NCI-H748 treated with DMSO at 0.1 percent for 48 hours (cell line): ENCODE results near the gene AXIN2.
"Not testable (repeated sequence)": the region's sequence is repeated elsewhere in the genome, so short reads cannot be mapped to it uniquely, and the experiment has no call there.

Source experiments
- DNase-seq: peaks from one replicate; lab custom pipeline; 2025; lab: John Stamatoyannopoulos, UW

The AXIN2 gene

DNA sequence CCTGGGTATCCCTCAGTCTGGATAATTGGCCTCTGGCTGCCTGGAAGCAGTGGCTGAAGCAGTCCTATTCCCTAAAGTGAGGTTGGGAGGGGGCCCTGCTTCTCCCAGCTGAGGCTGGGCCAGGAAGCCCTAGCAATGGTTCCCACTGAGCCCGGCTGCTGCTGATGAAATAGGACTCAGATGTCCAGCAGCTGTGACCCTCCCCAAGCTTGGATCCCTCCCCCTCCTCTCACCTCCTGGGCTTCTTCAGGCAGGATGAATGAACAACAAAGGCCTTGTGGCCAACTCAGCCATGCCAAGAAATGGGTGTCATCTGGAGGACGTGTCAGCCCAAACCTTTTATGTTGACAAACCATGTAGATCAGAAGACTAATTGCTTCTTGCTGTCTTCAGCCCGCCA is 42.0 kb downstream of the AXIN2 start:
- no peak for DNase-seq

- no peak for DNase-seq
Measured at GRCh38 chr17:65518256-65518655, 43.2 kb downstream of the AXIN2 start.

DNA sequence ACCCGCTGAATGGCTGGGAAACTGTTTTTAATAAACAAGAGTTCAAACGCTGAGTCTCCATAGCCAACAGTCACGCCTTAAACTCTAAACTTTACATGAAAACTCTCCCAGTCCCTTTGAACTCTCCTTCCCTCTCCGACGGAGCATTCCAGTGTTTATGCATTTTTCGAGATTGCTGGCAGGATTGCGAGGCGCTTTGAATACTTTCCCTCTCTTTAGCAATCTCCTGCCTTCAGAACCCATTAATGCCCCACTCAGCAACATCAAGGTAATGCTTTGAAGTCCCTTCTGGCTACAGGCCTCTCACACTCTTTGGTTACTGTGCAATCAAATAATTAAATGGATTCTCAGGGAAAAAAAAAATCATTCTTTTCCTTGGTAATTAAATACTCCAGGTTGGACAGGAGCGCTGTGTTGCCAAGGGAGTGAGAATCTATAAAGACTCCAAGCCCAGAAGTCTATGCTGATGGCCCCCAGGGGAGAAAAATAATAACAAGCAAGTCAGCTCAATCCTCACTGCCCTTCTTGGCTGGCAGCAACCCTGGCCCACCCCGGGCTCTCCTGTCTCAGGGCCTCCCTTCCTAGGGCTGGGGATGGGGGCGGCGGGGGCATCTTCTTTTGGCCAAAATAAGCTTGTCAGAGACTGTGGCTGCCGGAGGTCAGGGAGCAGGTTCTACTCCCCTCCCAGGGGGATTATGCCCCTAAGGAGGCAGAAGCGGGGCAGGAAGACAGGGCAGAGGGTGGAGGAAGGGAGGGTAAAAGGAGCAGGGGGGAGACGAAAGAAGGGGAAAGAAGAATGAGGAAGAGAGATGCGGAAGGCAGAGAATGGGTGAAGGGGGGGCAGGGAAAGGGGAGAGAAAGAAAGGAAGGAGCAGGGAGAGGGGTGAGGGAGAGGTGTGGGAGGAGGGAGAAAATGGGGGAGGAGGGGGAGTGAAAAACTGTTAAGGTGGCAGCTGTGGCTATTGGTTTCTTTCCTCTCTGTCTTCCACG is 45.2 kb downstream of the AXIN2 start:
- DNase-seq = no peak

GRCh38 chr17:65515512-65515911 is 45.9 kb downstream of the AXIN2 start:
- DNase-seq = no peak

DNA sequence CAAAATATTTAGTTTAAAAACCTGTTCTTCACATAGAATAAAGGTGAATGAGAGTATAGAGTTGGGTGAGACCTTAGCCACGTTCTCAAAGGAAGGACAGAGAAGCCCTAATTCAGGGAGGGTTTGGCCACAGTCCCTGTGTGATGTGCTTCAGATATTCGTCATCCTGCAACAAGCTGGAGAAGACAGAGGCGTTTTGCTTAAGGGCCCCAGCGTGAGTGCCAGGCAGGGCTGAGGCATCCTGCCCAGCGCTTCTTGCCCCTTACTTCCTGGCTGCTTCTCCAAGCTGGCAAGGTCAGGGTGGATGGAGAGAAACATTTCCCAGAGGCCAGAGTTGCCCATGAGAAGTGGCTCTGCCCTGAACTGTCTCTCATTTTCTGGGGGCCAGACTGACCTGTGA is 46.9 kb downstream of the AXIN2 start:
- no peak for DNase-seq

DNA sequence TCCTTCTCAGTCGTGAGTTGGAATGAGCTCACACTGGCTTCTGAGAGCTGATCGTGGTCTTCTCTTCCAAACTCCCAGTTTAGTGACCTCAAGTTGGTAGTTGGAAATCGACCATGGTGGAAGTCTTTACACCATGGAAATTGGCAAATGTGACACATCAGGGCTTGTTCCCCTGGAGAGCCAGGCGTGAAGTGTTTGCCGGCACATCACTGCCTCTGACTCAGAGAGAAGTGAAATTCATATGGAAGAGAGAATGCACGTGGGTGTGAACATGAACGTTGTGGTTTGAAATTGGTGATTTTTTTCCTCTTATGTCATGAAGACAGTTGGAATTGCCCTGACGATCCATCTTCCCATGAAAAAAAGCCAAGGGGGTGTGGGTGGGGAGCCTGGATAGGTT is 47.4 kb downstream of the AXIN2 start:
- DNase-seq = no peak

- no peak for DNase-seq
Measured at GRCh38 chr17:65511316-65511715, 50.1 kb downstream of the AXIN2 start.

DNA sequence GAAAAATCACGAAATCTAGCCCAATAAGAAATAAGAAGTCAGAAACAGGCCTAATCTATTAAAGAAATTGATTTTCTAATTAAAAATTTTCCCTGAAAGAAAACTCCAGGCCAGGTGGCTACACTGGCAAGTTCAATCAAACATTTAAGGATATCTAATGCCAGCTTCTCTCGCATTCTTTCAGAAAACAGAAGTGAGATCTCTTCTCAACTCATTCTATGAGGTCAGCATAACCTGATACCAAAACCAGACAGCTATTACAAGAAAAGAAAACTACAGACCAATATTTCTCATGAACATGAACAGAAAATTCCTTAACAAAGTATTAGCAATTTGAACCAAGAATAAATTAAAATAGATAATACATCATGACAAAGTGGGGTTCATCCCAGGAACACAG is 52.4 kb downstream of the AXIN2 start:
- DNase-seq = no peak

- not testable (repeated sequence) for DNase-seq
Measured at GRCh38 chr17:65504673-65505072, 56.8 kb downstream of the AXIN2 start.

DNA sequence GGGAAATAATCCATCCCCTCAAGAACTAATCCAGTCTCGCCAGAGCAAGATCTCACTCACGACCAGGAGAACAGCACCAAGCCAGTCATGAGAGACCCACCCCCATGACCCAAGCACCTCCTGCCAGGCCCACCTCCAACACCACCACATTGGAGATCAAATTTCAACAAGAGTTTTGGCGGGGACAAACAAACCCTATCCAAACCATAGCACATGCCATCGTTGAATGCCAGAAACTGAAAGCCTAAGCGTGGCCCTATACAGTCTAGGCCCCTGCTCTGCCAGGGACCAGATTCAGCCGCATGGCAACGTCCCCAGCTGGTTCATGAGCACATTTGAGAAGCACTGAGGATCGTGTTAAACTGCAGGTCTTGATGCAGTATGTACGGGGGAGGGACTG is 57.3 kb downstream of the AXIN2 start:
- DNase-seq = no peak

GRCh38 chr17:65503557-65503956 is 57.9 kb downstream of the AXIN2 start:
- DNase-seq = no peak

GRCh38 chr17:65498816-65499215 is 62.6 kb downstream of the AXIN2 start:
- no peak for DNase-seq

DNA sequence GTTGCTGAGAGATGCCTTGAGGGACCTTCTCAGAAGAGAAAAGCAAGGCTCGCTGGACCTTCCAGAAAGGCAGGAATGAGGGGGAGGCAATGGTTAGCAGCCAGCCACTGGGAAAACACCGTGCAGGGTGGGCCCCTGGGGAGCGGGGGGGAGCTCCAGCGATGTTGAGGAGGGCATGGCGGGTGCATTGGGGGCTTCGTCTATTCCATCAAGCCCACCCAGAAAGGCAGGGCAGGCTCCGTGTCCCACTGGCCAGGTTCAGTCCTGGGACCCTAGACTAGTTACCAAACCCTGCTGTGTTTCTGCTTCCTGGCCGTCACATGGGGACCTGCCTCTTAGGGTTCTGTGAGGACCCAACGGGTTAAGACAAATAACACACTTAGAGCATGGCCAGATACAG is 64.6 kb downstream of the AXIN2 start:
- DNase-seq = no peak

DNA sequence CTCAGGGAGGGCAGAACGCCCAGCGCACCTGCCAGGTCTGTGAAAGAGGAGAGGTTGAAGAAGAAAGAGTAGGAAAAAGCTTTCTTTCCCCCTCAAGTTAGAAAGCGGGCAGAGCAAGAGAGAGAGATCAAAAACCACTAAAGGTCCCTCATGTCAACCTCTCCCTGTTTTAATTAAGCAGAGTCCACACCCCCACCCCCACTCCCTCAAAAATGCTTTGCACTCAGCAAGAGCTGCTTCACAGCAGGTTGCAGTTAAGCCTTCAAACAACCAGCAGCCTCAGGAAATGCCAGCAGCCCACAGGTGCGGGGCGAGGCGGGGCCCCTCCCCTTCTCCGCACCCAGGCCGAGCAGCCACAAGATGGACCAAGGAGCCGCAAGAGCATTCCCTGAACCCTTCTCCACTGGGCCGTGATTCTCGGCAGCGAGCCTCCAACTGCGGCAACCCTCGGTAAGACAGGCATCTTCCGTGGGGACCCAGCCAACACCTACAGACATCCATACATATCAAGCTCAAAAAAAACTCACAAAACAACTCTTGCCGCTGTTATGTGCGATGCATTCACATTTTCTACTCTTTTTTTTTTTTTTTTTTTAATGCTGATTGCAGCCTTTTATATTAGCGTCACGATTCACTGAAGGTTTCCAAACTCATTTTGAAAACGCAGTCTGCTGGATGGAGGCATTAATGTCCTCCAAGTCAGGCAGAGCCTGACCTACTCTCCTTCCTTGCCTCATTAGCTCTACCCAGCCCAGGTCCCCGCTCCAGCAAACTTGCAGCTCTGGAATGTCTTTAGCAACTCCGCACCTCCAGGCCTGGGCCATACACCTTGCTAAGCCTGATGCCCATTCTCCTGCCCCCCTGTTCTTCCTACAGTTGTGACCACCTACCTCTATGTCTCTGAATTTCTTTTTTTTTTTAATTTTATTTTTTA is 66.1 kb downstream of the AXIN2 start:
- no peak for DNase-seq

- DNase-seq = no peak
Measured at GRCh38 chr17:65489413-65490155, 71.9 kb downstream of the AXIN2 start.

GRCh38 chr17:65488665-65489064 is 72.8 kb downstream of the AXIN2 start:
- no peak for DNase-seq

- DNase-seq = no peak
Measured at GRCh38 chr17:65487990-65488389, 73.5 kb downstream of the AXIN2 start.

GRCh38 chr17:65487161-65487560 is 74.3 kb downstream of the AXIN2 start:
- DNase-seq = no peak

GRCh38 chr17:65485388-65486299 is 75.8 kb downstream of the AXIN2 start:
- DNase-seq = no peak

GRCh38 chr17:65484405-65484804 is 77.0 kb downstream of the AXIN2 start:
- not testable (repeated sequence) for DNase-seq

DNA sequence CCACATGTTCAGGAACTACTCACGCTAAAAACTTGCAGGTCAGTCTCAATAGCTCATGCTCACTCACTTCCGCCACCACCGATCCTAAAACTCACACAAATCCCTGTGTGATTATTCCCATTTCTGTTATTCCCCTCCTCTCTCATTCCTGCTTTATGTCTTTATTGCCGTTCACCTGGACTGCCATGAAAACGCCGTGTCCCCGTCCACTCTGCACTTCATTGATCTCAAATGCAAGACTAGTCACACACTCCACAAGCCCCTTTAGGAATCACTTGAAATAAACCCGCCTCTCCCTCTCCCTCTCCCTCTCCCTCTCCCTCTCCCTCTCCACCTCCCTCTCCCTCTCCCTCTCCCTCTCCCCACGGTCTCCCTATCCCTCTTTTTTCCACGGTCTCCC is 78.0 kb downstream of the AXIN2 start:
- no peak for DNase-seq
